Measurements from ENCODE around the gene GPR3.
"Not testable (repeated sequence)": the region's sequence is repeated elsewhere in the genome, so short reads cannot be mapped to it uniquely, and the experiment has no call there.

Gene GPR3

DNA sequence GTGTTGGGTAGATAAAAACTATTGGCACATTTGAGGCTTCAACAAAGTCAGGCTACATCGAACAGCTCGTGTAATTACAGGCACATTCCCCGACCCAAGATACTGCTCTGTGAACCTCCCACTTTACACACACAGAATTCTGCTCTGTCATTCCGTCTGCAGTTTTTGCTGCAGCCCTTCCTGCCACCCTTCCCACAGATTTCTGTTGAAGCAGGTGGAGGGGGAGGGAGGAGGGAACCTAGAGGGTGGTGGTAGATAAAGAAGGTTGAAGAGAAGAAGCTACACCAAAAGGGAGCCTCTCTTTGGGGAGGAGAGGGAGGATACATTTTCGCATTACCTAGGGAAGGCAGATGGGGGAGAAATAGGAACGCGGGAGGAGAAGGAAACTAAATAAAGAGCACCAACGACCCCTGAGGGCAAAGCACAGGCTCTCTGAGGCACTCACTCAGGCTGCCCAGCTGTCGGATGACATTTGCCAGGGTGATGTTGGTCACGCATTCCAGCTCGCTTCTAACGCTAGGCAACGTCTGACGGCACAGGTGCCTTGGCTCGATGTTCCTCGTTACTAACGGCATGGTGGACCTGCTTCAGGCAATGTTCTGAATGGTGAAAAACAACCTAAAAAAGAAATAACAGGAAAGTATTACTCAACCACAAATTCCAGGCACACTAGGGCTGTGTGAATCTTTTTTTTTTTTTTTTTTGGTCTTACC, 36.0 kb downstream of the GPR3 start:
- DNase-seq (ENCODE audit: low read depth), result no peak

DNA sequence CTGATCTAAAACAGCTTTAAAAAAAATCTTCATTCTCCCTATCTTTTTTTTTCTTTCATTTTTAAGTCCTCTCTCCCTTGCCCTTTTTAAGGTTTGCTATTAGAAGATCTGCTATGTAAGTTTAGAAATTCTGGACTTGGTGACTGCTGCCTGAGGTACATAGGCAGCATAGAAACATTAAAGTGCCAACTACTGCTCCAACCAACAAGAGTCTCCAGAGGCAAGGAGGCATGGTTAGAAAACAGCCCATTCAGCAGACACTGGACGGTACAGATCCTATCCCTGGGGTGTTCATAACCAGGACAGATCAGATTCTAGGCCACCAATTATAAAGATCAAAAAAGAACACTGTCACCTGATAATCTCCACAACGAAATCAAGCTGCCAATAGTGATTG, 36.6 kb downstream of the GPR3 start:
- no peak for DNase-seq (ENCODE audit: low read depth)

- DNase-seq (ENCODE audit: low read depth), result no peak
Measured at GRCh38 chr1:27430903-27431600, 38.6 kb downstream of the GPR3 start.

DNA sequence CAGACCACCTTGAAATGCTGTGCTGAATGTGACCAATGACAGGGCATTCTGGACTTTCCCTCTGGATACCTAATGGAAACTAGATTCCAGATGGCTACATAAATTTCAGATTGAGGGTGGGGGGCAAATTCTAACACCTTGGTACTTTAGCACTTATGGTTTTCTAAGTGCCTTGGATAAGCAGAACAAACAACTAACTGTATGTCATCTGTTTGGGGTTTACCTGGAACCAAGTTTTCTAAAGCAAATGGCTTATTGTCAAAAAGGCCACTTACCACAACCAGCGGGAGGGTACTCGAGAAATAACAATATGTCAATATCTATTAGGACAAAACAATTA, 39.1 kb downstream of the GPR3 start:
- no peak for DNase-seq (ENCODE audit: low read depth)

DNA sequence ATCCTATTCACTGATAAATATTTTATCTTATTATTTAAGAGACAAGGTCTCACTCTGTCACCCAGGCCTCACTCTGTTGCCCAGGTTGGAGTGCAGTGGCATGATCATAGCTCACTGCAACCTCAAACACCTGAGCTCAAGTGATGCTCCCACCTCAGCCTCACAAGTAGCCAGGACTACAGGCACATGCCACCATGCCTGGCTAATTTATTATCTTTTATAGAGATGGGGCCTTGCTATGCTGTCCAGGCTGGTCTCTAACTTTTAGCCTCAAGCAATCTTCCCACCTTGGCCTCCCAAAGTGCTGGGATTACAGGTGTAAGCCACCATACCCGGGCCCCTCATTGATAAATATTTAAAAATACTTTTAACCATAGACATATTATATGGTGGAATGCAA, 40.3 kb downstream of the GPR3 start:
- not testable (repeated sequence) for DNase-seq (ENCODE audit: low read depth)

DNA sequence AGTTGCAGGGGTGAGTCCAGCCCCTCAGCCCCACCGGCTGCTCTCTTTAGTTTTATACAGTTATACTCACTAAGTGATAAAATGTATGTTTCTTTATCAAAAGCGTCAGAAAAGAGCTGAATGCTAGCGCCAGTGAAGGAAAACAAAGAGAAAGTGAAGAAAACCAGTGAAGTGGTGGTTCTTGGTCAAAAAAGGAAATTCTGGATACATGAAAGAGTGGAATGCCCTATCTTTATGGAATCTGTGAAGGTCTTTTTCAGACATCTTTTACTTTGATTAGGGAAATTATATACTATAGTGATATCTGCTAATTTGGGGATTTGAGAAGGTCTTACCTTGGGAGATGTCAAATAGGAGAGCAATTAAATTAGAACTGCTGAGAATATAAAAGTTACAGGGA, 41.3 kb downstream of the GPR3 start:
- DNase-seq (ENCODE audit: low read depth), result no peak

DNA sequence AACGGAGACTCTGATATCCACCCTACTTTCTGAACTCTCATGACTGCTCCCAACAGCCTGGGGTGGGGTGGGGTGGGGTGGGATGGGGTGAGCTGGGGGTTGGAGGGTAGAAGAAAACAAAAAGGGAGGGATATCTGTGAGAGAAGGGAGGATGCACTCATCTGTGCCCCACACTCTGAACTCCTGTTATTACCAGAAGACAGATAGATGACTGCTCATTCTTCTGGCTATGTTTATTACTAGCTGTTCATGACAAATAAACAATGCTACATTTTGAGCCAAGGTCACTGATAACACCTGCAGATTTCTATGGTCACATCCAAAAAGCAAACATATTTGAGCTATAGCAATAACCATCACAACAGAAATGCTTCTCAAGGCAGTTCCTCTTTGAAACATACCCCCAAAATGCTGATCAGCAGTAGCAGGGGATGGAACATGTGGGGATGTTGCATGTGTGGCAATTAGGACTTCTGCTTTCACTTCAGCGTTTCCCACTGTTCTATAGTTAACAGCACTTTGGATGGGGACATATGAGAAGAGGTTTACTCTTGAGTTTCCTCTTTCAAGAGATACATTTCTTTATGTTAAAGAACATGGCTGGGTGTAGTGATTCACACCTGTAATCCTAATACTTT, 43.3 kb downstream of the GPR3 start:
- DNase-seq (ENCODE audit: low read depth), result no peak

DNA sequence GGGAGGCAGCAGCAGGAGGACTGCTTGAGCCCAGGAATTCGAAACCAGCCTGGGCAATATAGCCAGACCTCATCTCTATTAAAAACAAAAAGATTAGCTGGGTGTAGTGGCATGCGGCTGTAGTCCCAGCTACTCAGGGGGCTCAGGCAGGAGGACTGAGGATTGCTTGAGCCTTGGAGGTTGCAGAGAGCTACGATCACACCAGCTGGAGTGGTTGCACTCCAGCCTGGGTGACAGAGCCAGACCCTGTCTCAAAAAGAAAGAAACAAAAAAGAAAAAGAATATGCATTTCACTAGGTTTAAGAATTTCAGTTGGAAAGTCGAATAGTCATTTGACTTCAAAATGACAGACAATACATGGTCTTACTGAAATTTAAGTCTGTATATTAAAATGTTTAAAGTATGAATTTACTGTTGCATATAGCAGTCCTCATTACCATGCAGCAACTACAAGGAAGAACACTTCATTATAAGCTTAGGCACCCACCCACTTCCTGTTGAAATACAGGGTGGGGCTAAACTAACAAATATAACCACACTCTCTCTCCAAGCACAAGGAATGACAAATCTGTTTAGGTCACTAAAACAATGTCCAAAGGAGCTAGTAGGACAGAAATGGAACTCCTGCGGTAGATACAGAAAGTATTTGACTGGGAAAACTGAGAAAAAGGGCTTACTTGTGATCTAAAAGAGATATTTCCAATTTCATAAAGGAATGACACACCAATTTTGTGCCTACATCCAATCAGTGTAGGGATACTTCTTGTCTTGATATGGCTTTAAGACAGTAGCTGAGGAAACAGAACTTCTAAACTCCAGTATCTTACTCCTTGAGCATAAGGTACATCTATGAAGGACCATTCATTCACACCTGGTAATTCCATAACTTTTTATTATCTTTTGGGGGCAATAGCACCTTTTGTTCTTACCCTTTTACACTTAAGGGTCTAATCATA, 44.1 kb downstream of the GPR3 start:
- no peak for DNase-seq (ENCODE audit: low read depth)

DNA sequence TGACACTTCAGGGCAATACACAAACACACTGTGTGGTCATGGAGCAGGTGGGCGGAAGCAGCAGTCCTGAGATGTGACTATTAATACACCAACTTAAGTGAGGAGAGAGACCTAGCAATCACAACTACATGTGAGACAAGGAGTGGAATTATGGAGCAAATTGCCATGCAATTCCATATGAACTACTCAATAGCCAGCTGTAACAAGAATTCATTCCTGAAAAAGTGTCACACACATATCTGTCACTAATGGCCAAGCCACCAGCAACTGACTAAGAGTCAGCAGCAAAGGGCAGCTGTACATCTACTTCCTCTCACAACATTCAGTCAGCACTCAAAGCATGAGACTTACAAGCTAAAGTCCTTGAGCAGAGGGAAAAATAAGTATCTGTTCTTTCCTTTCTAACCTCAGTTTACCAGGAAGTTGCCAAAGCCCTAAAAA, 46.2 kb downstream of the GPR3 start:
- DNase-seq (ENCODE audit: low read depth), result no peak

DNA sequence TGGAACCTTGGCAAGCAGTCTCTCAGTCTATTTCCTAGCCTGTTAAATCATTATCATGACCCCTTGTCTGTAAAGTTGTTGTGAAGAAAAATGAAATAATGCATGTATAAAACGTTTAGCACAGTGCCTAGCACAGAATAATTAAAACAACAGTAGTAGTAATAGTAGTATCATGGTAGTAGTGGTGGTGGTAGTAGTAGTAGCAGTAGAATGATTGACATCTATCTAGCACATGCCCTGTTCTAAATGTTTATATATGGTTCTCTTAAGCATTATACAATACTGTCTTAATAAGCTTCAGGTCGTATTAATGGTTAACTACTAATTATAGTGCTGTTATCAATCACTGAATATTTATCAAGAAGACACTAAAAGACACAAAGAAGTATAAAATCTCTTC, 46.7 kb downstream of the GPR3 start:
- no peak for DNase-seq (ENCODE audit: low read depth)

DNA sequence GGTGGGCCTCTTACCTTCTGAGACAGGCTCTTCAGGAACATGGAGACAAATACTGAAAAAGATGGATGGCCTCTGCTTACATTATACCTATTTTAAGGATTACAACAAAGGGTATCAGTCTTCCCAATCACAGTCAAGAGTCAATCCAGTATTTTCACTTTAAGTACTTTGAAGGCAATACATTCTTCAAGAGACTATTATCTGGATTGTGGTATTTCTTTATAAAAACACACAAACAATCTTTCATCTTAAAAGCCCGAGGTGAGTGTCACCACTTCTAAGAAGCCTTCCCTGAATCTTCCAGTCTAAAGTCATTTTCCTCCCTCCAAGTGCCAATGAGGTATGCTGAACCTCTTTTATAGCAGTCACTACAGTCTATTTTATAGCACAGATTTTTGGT, 52.2 kb downstream of the GPR3 start:
- DNase-seq (ENCODE audit: low read depth), result no peak

All from stimulated activated CD8-positive, alpha-beta memory T cell treated with anti-CD3 and anti-CD28 coated beads, Interleukin-12 subunit alpha, Interleukin-12 subunit beta, amount 100 ng/mL, for 4 hours (primary cell).